ENCODE measurements around the gene CFAP69.

DNA sequence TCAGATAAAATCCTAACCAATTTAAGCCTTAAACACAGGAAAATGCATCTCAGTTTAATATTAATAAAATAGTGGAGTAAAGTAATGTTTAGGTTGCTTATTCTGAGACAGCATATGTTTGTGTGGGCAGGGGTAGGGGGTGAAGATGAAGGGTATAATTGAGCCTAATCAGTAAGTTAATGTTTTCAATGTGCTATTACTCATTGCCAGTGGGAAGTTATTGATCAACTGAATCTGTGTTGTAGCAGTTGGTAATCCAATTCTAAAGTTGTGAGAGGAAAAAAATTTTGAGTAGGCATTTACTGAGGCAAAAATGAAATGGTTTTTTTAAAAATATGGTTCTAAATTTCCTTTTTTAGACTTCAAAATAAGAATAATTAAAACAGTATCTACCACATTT lies 16.5 kb downstream of the CFAP69 start:
- TF ChIP-seq, protein P1, sequence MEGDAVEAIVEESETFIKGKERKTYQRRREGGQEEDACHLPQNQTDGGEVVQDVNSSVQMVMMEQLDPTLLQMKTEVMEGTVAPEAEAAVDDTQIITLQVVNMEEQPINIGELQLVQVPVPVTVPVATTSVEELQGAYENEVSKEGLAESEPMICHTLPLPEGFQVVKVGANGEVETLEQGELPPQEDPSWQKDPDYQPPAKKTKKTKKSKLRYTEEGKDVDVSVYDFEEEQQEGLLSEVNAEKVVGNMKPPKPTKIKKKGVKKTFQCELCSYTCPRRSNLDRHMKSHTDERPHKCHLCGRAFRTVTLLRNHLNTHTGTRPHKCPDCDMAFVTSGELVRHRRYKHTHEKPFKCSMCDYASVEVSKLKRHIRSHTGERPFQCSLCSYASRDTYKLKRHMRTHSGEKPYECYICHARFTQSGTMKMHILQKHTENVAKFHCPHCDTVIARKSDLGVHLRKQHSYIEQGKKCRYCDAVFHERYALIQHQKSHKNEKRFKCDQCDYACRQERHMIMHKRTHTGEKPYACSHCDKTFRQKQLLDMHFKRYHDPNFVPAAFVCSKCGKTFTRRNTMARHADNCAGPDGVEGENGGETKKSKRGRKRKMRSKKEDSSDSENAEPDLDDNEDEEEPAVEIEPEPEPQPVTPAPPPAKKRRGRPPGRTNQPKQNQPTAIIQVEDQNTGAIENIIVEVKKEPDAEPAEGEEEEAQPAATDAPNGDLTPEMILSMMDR (IDR thresholded peaks at IDR 0.05), result no peak
- no peak for TF ChIP-seq ZFX (IDR thresholded peaks at IDR 0.05; ENCODE audit: borderline replicate concordance)
